ENCODE measurements around the gene ADAMTSL3. TPM values are rescaled to one million over a fixed set of nuclear protein-coding genes. Genes with fewer than 3 reads are reported as not detected.
"Not testable (repeated sequence)": the region's sequence is repeated elsewhere in the genome, so short reads cannot be mapped to it uniquely, and the experiment has no call there.

ADAMTSL3 gene
- total RNA-seq, 2 donors from 2014 or later, result 12.2 to 21.2 TPM

- no peak for DNase-seq (ENCODE audit: low spot score)
- no peaks in the 10 kb centered on the region for H3K27me3 ChIP-seq
- H3K36me3 ChIP-seq, result no peaks in the 10 kb centered on the region
- no peak overlapping the region for H3K4me3 ChIP-seq
- H3K27ac ChIP-seq, result peak overlapping the region; percentile 3 to 75
- peaks cover 3 to 64% of the 10 kb centered on the region in 2 donors for H3K4me1 ChIP-seq
- TF ChIP-seq CTCF (IDR thresholded peaks at IDR 0.05), result no peak
- no peaks in the 10 kb centered on the region for H3K9me3 ChIP-seq
These were observed 43.8 kb downstream of the ADAMTSL3 start for GRCh38 chr15:83697716-83698115.

GRCh38 chr15:83698294-83698693, 44.4 kb downstream of the ADAMTSL3 start:
- Histone ChIP-seq H3K36me3 (no peaks in the 10 kb centered on the region), H3K4me3 (no peak overlapping the region), H3K27me3 (no peaks in the 10 kb centered on the region), H3K9me3 (no peaks in the 10 kb centered on the region), H3K27ac (peak overlapping the region; percentile 3 to 75), H3K4me1 (peaks cover 3 to 58% of the 10 kb centered on the region in 2 donors)
- DNase-seq (ENCODE audit: low spot score), result no peak
- no peak for TF ChIP-seq CTCF (IDR thresholded peaks at IDR 0.05)

- peak overlapping the region in 1 of 2 donors; percentile 75 for H3K27ac ChIP-seq
- H3K4me1 ChIP-seq, result peaks cover 3 to 51% of the 10 kb centered on the region in 2 donors
- DNase-seq (ENCODE audit: low spot score), result no peak
These were observed 45.1 kb downstream of the ADAMTSL3 start for GRCh38 chr15:83699028-83699427.

GRCh38 chr15:83700082-83700481, 46.2 kb downstream of the ADAMTSL3 start:
- peaks cover 0 to 40% of the 10 kb centered on the region in 2 donors for H3K4me1 ChIP-seq
- no peaks in the 10 kb centered on the region for H3K27me3 ChIP-seq
- TF ChIP-seq CTCF (IDR thresholded peaks at IDR 0.05), result no peak
- no peaks in the 10 kb centered on the region for H3K9me3 ChIP-seq
- no peak overlapping the region for H3K4me3 ChIP-seq
- no peak for DNase-seq (ENCODE audit: low spot score)
- H3K36me3 ChIP-seq, result peaks cover 3% of the 10 kb centered on the region
- peak overlapping the region in 1 of 2 donors; percentile 50 for H3K27ac ChIP-seq

More at GRCh38 chr15:83699028-83699427, 45.1 kb downstream of the ADAMTSL3 start:
- no peak for TF ChIP-seq CTCF (IDR thresholded peaks at IDR 0.05)
- Histone ChIP-seq H3K4me3 (no peak overlapping the region), H3K36me3 (no peaks in the 10 kb centered on the region), H3K9me3 (no peaks in the 10 kb centered on the region), H3K27me3 (no peaks in the 10 kb centered on the region)

GRCh38 chr15:83702314-83702713, 48.4 kb downstream of the ADAMTSL3 start:
- H3K9me3 ChIP-seq; H3K27me3 ChIP-seq; DNase-seq (ENCODE audit: low spot score); H3K27ac ChIP-seq; H3K36me3 ChIP-seq; H3K4me3 ChIP-seq: not testable (repeated sequence)
- peaks cover 0 to 20% of the 10 kb centered on the region in 2 donors for H3K4me1 ChIP-seq

GRCh38 chr15:83708328-83708727, 54.4 kb downstream of the ADAMTSL3 start:
- no peaks in the 10 kb centered on the region for H3K4me1 ChIP-seq
- DNase-seq (ENCODE audit: low spot score), result no peak
- no peak for TF ChIP-seq CTCF (IDR thresholded peaks at IDR 0.05)
- H3K36me3 ChIP-seq, result peaks cover 9% of the 10 kb centered on the region
- H3K9me3 ChIP-seq, result no peaks in the 10 kb centered on the region
- H3K27me3 ChIP-seq, result no peaks in the 10 kb centered on the region
- no peak overlapping the region for H3K4me3 ChIP-seq
- no peak overlapping the region for H3K27ac ChIP-seq

Measured in right atrium auricular region (tissue), 2 donors.